Vagina (tissue), 2 donors: ENCODE data around the gene USH2A.

Source experiments
- POLR2A ChIP-seq, 2 donors: fragments of 450-650 bp; IDR thresholded peaks; one replicate each; pipeline ENCODE4 v1.6.1; 2017; ENCODE audit warnings: antibody characterized with exemption in 2 of 2, mild to moderate bottlenecking in 2 of 2, moderate library complexity in 2 of 2
- POLR2AphosphoS5 ChIP-seq, 2 donors: sonication (generic); formaldehyde crosslinking; IDR thresholded peaks; one replicate each; pipeline ENCODE4 v1.9.0; 2017; ENCODE audit warnings: antibody characterized with exemption in 2 of 2, mild to moderate bottlenecking in 2 of 2, low read depth in 1 of 2; ENCODE audit not compliant: insufficient read depth in 1 of 2
- TF ChIP-seq, protein P1 (sequence below), 3 experiments: fragments of 450-650 bp in 2 of 3; fragments of 200-600 bp in 1 of 3; sonication (generic) in 1 of 3; IDR thresholded peaks; one replicate each; pipeline ENCODE4 v1.5.1; 2017 to 2019; ENCODE audit warnings: antibody characterized with exemption in 3 of 3, mild to moderate bottlenecking in 2 of 3, moderate library complexity in 2 of 3

DNA sequence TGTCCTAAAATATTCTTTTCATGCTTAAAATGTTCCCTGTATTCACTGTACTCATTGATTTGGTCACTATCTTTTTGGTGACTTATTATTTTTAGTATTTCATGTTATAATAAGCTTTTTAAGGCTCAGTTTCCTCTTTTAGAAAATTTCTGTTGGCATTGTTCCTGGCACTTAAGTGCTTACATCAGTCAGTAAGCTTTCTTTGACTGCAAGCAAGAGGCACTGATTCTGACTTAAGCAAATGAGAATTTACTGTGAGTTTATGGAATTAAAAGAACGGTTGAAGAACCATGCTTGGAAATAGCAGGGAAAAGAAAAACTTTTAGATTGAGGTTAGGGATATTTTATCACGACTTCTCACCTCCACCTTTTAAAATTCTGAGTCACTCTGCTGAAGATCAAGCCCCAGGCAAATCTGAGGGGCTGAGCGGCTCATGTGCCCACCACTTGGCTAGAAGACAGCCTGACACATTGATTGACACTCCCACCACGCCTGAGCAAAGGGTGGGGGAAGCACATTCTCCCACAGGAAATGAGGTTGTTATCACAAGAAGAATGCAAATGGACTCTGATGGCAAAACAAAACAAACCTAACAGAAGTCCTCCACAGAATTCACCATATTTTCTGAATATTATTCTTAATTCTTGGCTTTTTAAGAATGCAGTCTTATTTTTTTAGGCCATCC is 753.3 kb downstream of the USH2A start:
- TF ChIP-seq, protein P1, sequence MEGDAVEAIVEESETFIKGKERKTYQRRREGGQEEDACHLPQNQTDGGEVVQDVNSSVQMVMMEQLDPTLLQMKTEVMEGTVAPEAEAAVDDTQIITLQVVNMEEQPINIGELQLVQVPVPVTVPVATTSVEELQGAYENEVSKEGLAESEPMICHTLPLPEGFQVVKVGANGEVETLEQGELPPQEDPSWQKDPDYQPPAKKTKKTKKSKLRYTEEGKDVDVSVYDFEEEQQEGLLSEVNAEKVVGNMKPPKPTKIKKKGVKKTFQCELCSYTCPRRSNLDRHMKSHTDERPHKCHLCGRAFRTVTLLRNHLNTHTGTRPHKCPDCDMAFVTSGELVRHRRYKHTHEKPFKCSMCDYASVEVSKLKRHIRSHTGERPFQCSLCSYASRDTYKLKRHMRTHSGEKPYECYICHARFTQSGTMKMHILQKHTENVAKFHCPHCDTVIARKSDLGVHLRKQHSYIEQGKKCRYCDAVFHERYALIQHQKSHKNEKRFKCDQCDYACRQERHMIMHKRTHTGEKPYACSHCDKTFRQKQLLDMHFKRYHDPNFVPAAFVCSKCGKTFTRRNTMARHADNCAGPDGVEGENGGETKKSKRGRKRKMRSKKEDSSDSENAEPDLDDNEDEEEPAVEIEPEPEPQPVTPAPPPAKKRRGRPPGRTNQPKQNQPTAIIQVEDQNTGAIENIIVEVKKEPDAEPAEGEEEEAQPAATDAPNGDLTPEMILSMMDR (IDR thresholded peaks at IDR 0.05): no peak
- no peak for TF ChIP-seq POLR2AphosphoS5 (IDR thresholded peaks at IDR 0.05; ENCODE audit: insufficient read depth in 1 of 2, low read depth in 1 of 2)
- no peak for TF ChIP-seq POLR2A (IDR thresholded peaks at IDR 0.05)
